Femur (tissue), 1 donor: Measurements from ENCODE around the gene SLC30A7.
"Not testable (repeated sequence)": the region's sequence is repeated elsewhere in the genome, so short reads cannot be mapped to it uniquely, and the experiment has no call there.

Experiments
- DNase-seq: peaks from one replicate; pipeline ENCODE4 v3.0.0-alpha.2; 2017

SLC30A7 gene

GRCh38 chr1:100941580-100942216 is 45.8 kb downstream of the SLC30A7 start:
- DNase-seq, result no peak

GRCh38 chr1:100942304-100943046 is 46.6 kb downstream of the SLC30A7 start:
- no peak for DNase-seq

GRCh38 chr1:100943533-100943932 is 47.6 kb downstream of the SLC30A7 start:
- DNase-seq, result no peak

GRCh38 chr1:100946064-100946463 is 50.2 kb downstream of the SLC30A7 start:
- DNase-seq, result not testable (repeated sequence)

- not testable (repeated sequence) for DNase-seq
These were observed 51.9 kb downstream of the SLC30A7 start for GRCh38 chr1:100947816-100948215.

GRCh38 chr1:100948721-100949405 is 53.0 kb downstream of the SLC30A7 start:
- DNase-seq, result not testable (repeated sequence)

- DNase-seq, result not testable (repeated sequence)
These were observed 53.7 kb downstream of the SLC30A7 start for GRCh38 chr1:100949515-100950158.

GRCh38 chr1:100950337-100950736 is 54.4 kb downstream of the SLC30A7 start:
- DNase-seq, result no peak

GRCh38 chr1:100950781-100951180 is 54.9 kb downstream of the SLC30A7 start:
- peak; percentile 39 for DNase-seq

- no peak for DNase-seq
These were observed 56.3 kb downstream of the SLC30A7 start for GRCh38 chr1:100952104-100952745.

- DNase-seq, result not testable (repeated sequence)
These were observed 57.1 kb downstream of the SLC30A7 start for GRCh38 chr1:100952970-100953369.

- no peak for DNase-seq
These were observed 58.3 kb downstream of the SLC30A7 start for GRCh38 chr1:100953960-100954730.

- no peak for DNase-seq
These were observed 59.4 kb downstream of the SLC30A7 start for GRCh38 chr1:100955322-100955721.

- DNase-seq, result no peak
These were observed 63.7 kb downstream of the SLC30A7 start for GRCh38 chr1:100959502-100960060.

GRCh38 chr1:100960098-100960497 is 64.2 kb downstream of the SLC30A7 start:
- no peak for DNase-seq

- no peak for DNase-seq
These were observed 72.7 kb downstream of the SLC30A7 start for GRCh38 chr1:100968621-100969020.

- DNase-seq, result no peak
These were observed 73.4 kb downstream of the SLC30A7 start for GRCh38 chr1:100969327-100969726.

GRCh38 chr1:100971021-100971420 is 75.1 kb downstream of the SLC30A7 start:
- no peak for DNase-seq

GRCh38 chr1:100972185-100972584 is 76.3 kb downstream of the SLC30A7 start:
- no peak for DNase-seq

GRCh38 chr1:100976936-100977335 is 81.0 kb downstream of the SLC30A7 start:
- DNase-seq, result no peak

GRCh38 chr1:100979631-100980030 is 83.7 kb downstream of the SLC30A7 start:
- no peak for DNase-seq

- DNase-seq, result no peak
These were observed 86.9 kb downstream of the SLC30A7 start for GRCh38 chr1:100982793-100983192.
